Measurements from ENCODE around the gene P2RX1. TPM values are rescaled to one million over a fixed set of nuclear protein-coding genes. Genes with fewer than 3 reads are reported as not detected.
A peak's percentile ranks its signal among the peaks of the same experiment; 100 is the strongest.

P2RX1 gene
- total and polyA plus RNA-seq, 2 of the 4 experiments (the other 2 are of a cell fraction), result not detected

- Histone ChIP-seq H2BK15ac (ENCODE audit: low read depth, low read length) (peak overlapping the region; percentile 81; the same call in 1 of the 3 replicates), H3K23ac (ENCODE audit: low read depth, low read length) (no peak overlapping the region), H2BK20ac (ENCODE audit: low read depth, low read length) (peak overlapping the region; percentile 8; the same call in 1 of the 2 replicates), H4K91ac (ENCODE audit: insufficient read depth, low read depth, low read length) (peak overlapping the region; percentile 80; the same call in 1 of the 2 replicates), H4K8ac (ENCODE audit: low read depth in 2 of 2, low read length in 2 of 2) (no peak overlapping the region), H3K27me3 (ENCODE audit: control insufficient read depth, insufficient read depth, low read length) (no peaks in the 10 kb centered on the region), H3K79me1 (ENCODE audit: low read depth in 1 of 2, low read length in 2 of 2) (peaks cover 14 to 56% of the 10 kb centered on the region in 2 experiments; a peak in 3 of 4 replicates), H3K27ac (ENCODE audit: insufficient read depth, low read length) (no peak overlapping the region; the same call in 1 of the 2 replicates), H3K9me3 (ENCODE audit: control insufficient read depth, insufficient read depth, low read length) (no peaks in the 10 kb centered on the region), H2BK120ac (ENCODE audit: low read depth, low read length) (peak overlapping the region; percentile 85; the same call in 1 of the 2 replicates), H3K18ac (ENCODE audit: low read depth, low read length) (no peak overlapping the region), H3K4ac (ENCODE audit: low read depth, low read length) (peak overlapping the region; percentile 80), H3K14ac (replicated peaks; ENCODE audit: low read depth, low read length) (no peak overlapping the region), H3K9ac (ENCODE audit: low read depth, low read length) (no peak overlapping the region), H3K56ac (ENCODE audit: extremely low read depth, insufficient read depth, low read length) (no peak overlapping the region), H3K4me3 (ENCODE audit: insufficient read depth, low read depth, low read length) (no peak overlapping the region), H4K5ac (ENCODE audit: low read depth, low read length) (no peak overlapping the region), H2BK5ac (ENCODE audit: low read depth, low read length, poor library complexity, severe bottlenecking) (peak overlapping the region; percentile 88), H2AK5ac (ENCODE audit: low read depth, low read length) (peak overlapping the region; percentile 96), H4K20me1 (ENCODE audit: insufficient read depth, low read length) (peaks cover 6% of the 10 kb centered on the region; the same call in 1 of the 2 replicates), H3K4me1 (ENCODE audit: control insufficient read depth, insufficient read depth, low read length) (peaks cover 44% of the 10 kb centered on the region), H3K36me3 (ENCODE audit: control insufficient read depth, insufficient read depth, low read length) (no peaks in the 10 kb centered on the region), H2AFZ (replicated peaks; ENCODE audit: low read length, poor library complexity) (no peak overlapping the region), H3K4me2 (ENCODE audit: low read depth, low read length) (no peak overlapping the region; the same call in 1 of the 2 replicates), H2AK9ac (replicated peaks; ENCODE audit: low read depth, low read length, poor library complexity) (no peak overlapping the region), H3K9me1 (ENCODE audit: insufficient read depth, low read length) (peaks cover 28% of the 10 kb centered on the region)
- POLR2A ChIA-PET (ENCODE audit: unreplicated experiment), result no interaction called here
- no peak for DNase-seq
- CTCF ChIA-PET, result interaction anchor here (1.7 kb wide), 1 partner anchor 153 kb away, joined by 5 read pairs; no protein-coding TSS in a partner anchor
- BruUV-seq (replicated peaks), result no TSS peak
- dilution Hi-C loops (cut with HindIII; ENCODE audit: low sequenced_read_pairs, unreplicated experiment) (no loop called here), intact Hi-C loops (cut with micrococcal nuclease) (no loop called here), in situ Hi-C loops (cut with MboI; ENCODE audit: low sequenced_read_pairs) (no loop called here)
- 57% methylated on average over 2 of the region's 4 CpGs; no CpG with 5 or more reads in 1 of the 2 experiments for WGBS, 2 experiments (ENCODE audit: extremely low coverage in 2 of 2, insufficient read length in 1 of 2)
- TF ChIP-seq RFX5 (IDR thresholded peaks at IDR 0.05; ENCODE audit: low read depth, low read length) (no peak), MXI1 (IDR thresholded peaks at IDR 0.05; ENCODE audit: borderline replicate concordance, low read depth, low read length) (no peak), CTCF (conservative IDR thresholded peaks at IDR 0.05; ENCODE audit: low read depth, low read length) (no peak), SMC3 (IDR thresholded peaks at IDR 0.05; ENCODE audit: low read depth, low read length) (no peak), RCOR1 (IDR thresholded peaks at IDR 0.05; ENCODE audit: insufficient replicate concordance, low read length) (no peak), CHD1 (IDR thresholded peaks at IDR 0.05; ENCODE audit: low read depth, low read length) (no peak), FOS (IDR thresholded peaks at IDR 0.05; ENCODE audit: low read depth, low read length) (no peak), MAZ (IDR thresholded peaks at IDR 0.05; ENCODE audit: borderline replicate concordance, low read depth, low read length) (no peak), BHLHE40 (IDR thresholded peaks at IDR 0.05; ENCODE audit: low read depth, low read length) (no peak)
- no peak for ATAC-seq (ENCODE audit: low read depth)
Measured at GRCh38 chr17:3890878-3891219, 25.4 kb downstream of the P2RX1 start.
